MM.1S (cell line): ENCODE data around the gene SPEM1.

Experiments used
- DNase-seq: peaks from one replicate; pipeline ENCODE4 v3.0.0-alpha.2; 2015
- H2AFZ ChIP-seq: fragments of 300-600 bp; sonication (generic); 2 replicates; pipeline ENCODE4 v1.6.0; 2016; ENCODE audit warnings: antibody characterized with exemption, low read length
- H3F3A ChIP-seq: fragments of 300-600 bp; sonication (generic); 2 replicates; pipeline ENCODE4 v1.6.1; 2016; ENCODE audit warnings: mild to moderate bottlenecking, antibody characterized with exemption, low read length, moderate library complexity, mixed read lengths; ENCODE audit not compliant: insufficient read depth
- H3K27ac ChIP-seq: fragments of 300-600 bp; sonication (generic); 2 replicates; pipeline ENCODE4 v1.5.1; 2016; ENCODE audit warnings: mild to moderate bottlenecking, low read length
- H3K27me3 ChIP-seq: fragments of 300-600 bp; sonication (generic); replicated peaks from 2 replicates; pipeline ENCODE4 v1.6.0; 2016; ENCODE audit warnings: low read length; ENCODE audit not compliant: insufficient read depth
- H3K36me3 ChIP-seq: fragments of 300-600 bp; sonication (generic); replicated peaks from 2 replicates; pipeline ENCODE4 v1.6.1; 2016; ENCODE audit warnings: mild to moderate bottlenecking, low read length, mixed read lengths; ENCODE audit not compliant: insufficient read depth
- H3K4me1 ChIP-seq: fragments of 300-600 bp; sonication (generic); 2 replicates; pipeline ENCODE4 v1.6.1; 2016; ENCODE audit warnings: low read length, mixed read lengths
- H3K4me2 ChIP-seq: fragments of 300-600 bp; sonication (generic); 2 replicates; pipeline ENCODE4 v1.6.0; 2016; ENCODE audit warnings: low read depth, low read length
- H3K4me3 ChIP-seq: fragments of 300-600 bp; sonication (generic); 2 replicates; pipeline ENCODE4 v1.5.1; 2016; ENCODE audit warnings: low read length, mixed read lengths
- H3K79me2 ChIP-seq: fragments of 300-600 bp; sonication (generic); 2 replicates; pipeline ENCODE4 v1.6.1; 2016; ENCODE audit warnings: mixed run types, low read length, mixed read lengths
- H3K9ac ChIP-seq: fragments of 300-600 bp; sonication (generic); 2 replicates; pipeline ENCODE4 v1.6.1; 2016; ENCODE audit warnings: low read length, mixed read lengths
- H3K9me2 ChIP-seq: fragments of 300-600 bp; sonication (generic); replicated peaks from 2 replicates; pipeline ENCODE4 v1.6.1; 2016; ENCODE audit warnings: mild to moderate bottlenecking, low read length, mixed read lengths; ENCODE audit not compliant: insufficient read depth
- H3K9me3 ChIP-seq: fragments of 300-600 bp; sonication (generic); replicated peaks from 2 replicates; pipeline ENCODE4 v1.6.1; 2016; ENCODE audit warnings: mild to moderate bottlenecking, low read length, mixed read lengths; ENCODE audit not compliant: insufficient read depth
- H4K20me1 ChIP-seq: fragments of 300-600 bp; sonication (generic); 2 replicates; pipeline ENCODE4 v1.6.1; 2016; ENCODE audit warnings: mild to moderate bottlenecking, low read length, moderate library complexity, mixed read lengths; ENCODE audit not compliant: insufficient read depth
- CTCF ChIP-seq: fragments of 300-600 bp; sonication (generic); IDR thresholded peaks from 2 replicates; pipeline ENCODE4 v1.5.1; 2016; ENCODE audit warnings: antibody characterized with exemption, low read length, mixed read lengths
- EZH2 ChIP-seq: fragments of 300-600 bp; sonication (generic); optimal IDR thresholded peaks from 2 replicates; pipeline ENCODE3; 2017; ENCODE audit warnings: low read depth, mild to moderate bottlenecking, antibody characterized with exemption, low read length, mixed read lengths
- EZH2phosphoT487 ChIP-seq: fragments of 300-600 bp; sonication (generic); IDR thresholded peaks from 2 replicates; pipeline ENCODE4 v1.6.1; 2018; ENCODE audit warnings: antibody characterized with exemption, low read length

SPEM1 gene

GRCh38 chr17:7425316-7425715 lies 5.2 kb downstream of the SPEM1 start, which contains the start of gene SPEM2:
Gene SPEM2, plus strand, starts transcription at chr17:7425616. Its CDS starts 73 bp downstream, at chr17:7425689.
- Histone ChIP-seq H3K9me3 (no peaks in the 10 kb centered on the region), H3K4me2 (no peak within 1 kb of the TSS), H3K27me3 (peaks cover 58% of the 10 kb centered on the region), H3K9ac (no peak within 1 kb of the TSS), H3K9me2 (no peaks in the 10 kb centered on the region), H2AFZ (no peak within 1 kb of the TSS), H3K79me2 (no peaks in the 10 kb centered on the region), H3K4me1 (no peaks in the 10 kb centered on the region), H3K27ac (no peak within 1 kb of the TSS), H3K4me3 (no peak within 1 kb of the TSS), H4K20me1 (no peaks in the 10 kb centered on the region), H3F3A (no peaks in the 10 kb centered on the region), H3K36me3 (no peaks in the 10 kb centered on the region)
- no peak for DNase-seq
- no peak for TF ChIP-seq EZH2phosphoT487
- TF ChIP-seq CTCF: no peak
- TF ChIP-seq EZH2: no peak

- H2AFZ ChIP-seq: no peak overlapping the region
Measured at GRCh38 chr17:7425756-7426155, 5.6 kb downstream of the SPEM1 start.

DNA sequence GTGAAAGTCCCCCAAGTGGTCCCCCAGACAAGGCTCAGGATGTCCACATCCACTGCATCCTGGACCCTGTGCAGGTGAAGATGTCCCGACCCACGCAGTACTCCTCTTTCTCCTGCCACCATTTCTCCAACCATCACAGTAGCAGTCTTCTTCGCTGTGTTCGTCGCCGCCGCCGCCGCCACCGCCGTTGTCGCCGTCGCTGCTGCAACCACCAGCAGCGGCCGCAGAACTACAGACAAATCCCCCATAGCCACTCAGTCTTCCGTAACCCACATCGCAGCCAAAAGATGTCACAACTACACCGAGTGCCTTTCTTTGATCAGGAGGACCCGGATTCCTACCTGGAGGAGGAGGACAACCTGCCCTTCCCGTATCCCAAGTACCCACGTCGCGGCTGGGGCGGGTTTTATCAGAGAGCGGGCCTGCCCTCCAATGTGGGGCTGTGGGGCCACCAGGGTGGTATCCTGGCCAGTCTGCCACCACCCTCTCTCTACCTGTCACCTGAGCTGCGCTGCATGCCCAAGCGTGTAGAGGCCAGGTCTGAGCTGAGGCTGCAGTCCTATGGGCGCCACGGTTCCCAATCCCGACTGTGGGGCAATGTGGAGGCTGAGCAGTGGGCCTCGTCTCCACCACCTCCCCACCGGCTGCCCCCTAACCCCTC lies 6.2 kb downstream of the SPEM1 start:
- H2AFZ ChIP-seq: no peak overlapping the region
- DNase-seq: no peak
- no peaks in the 10 kb centered on the region for H3K79me2 ChIP-seq
- no peak for TF ChIP-seq EZH2
- no peak for TF ChIP-seq EZH2phosphoT487
- no peak for TF ChIP-seq CTCF
- H3K27me3 ChIP-seq: peaks cover 62% of the 10 kb centered on the region
- H3K9me3 ChIP-seq: no peaks in the 10 kb centered on the region
- H3K4me1 ChIP-seq: no peaks in the 10 kb centered on the region
- H3K4me3 ChIP-seq: no peak overlapping the region
- H3F3A ChIP-seq: no peaks in the 10 kb centered on the region
- H3K4me2 ChIP-seq: no peak overlapping the region
- H3K9me2 ChIP-seq: no peaks in the 10 kb centered on the region
- no peaks in the 10 kb centered on the region for H3K36me3 ChIP-seq
- H3K9ac ChIP-seq: no peak overlapping the region
- no peak overlapping the region for H3K27ac ChIP-seq
- no peaks in the 10 kb centered on the region for H4K20me1 ChIP-seq

More at GRCh38 chr17:7425756-7426155, 5.6 kb downstream of the SPEM1 start:
- H4K20me1 ChIP-seq: no peaks in the 10 kb centered on the region
- no peaks in the 10 kb centered on the region for H3K9me3 ChIP-seq
- TF ChIP-seq EZH2 (no peak), CTCF (no peak), EZH2phosphoT487 (no peak)
- no peaks in the 10 kb centered on the region for H3F3A ChIP-seq
- DNase-seq: no peak
- H3K9me2 ChIP-seq: no peaks in the 10 kb centered on the region
- H3K4me1 ChIP-seq: no peaks in the 10 kb centered on the region
- H3K36me3 ChIP-seq: no peaks in the 10 kb centered on the region
- no peak overlapping the region for H3K27ac ChIP-seq
- H3K27me3 ChIP-seq: peaks cover 58% of the 10 kb centered on the region
- H3K4me2 ChIP-seq: no peak overlapping the region
- H3K9ac ChIP-seq: no peak overlapping the region
- no peak overlapping the region for H3K4me3 ChIP-seq
- H3K79me2 ChIP-seq: no peaks in the 10 kb centered on the region
